Transverse colon (tissue), 4 donors: ENCODE measurements around the gene ORC3. TPM values are rescaled to one million over a fixed set of nuclear protein-coding genes. Genes with fewer than 3 reads are reported as not detected.

Experiments used
- DNase-seq: peaks from one replicate; pipeline ENCODE4 v3.0.0-alpha.2; 2019
- H3K27ac ChIP-seq, 4 donors: fragments of 200-600 bp; sonication (generic); 2 replicates each; pipeline ENCODE4 v1.5.1; 2016 to 2018; ENCODE audit warnings: inconsistent platforms in 4 of 4
- H3K27me3 ChIP-seq: fragments of 200-600 bp; sonication (generic); 2 replicates; pipeline ENCODE4 v1.5.1; 2017; ENCODE audit warnings: inconsistent platforms
- H3K36me3 ChIP-seq, 4 donors: fragments of 200-600 bp; sonication (generic); 2 replicates each; pipeline ENCODE4 v1.5.1; 2017 to 2019; ENCODE audit warnings: inconsistent platforms in 4 of 4
- H3K4me1 ChIP-seq, 4 donors: fragments of 200-600 bp; sonication (generic); 2 replicates each; pipeline ENCODE4 v1.5.1; 2017 to 2020; ENCODE audit warnings: inconsistent platforms in 4 of 4
- H3K4me3 ChIP-seq, 4 donors: fragments of 200-600 bp; sonication (generic); 1 replicate in 1 of 4; 2 replicates in 3 of 4; pipeline versions ENCODE4 v1.5.1 to v1.6.1; 2017 to 2019; ENCODE audit warnings: inconsistent platforms in 4 of 4
- H3K9me3 ChIP-seq, 2 donors: fragments of 200-600 bp; sonication (generic); 2 replicates each; pipeline ENCODE4 v1.5.1; 2017 to 2019; ENCODE audit warnings: inconsistent platforms in 2 of 2
- EP300 ChIP-seq: sonication (generic); formaldehyde crosslinking; IDR thresholded peaks from one replicate; pipeline ENCODE4 v1.6.1; 2017; ENCODE audit warnings: antibody characterized with exemption, low read depth
- POLR2A ChIP-seq: fragments of 450-650 bp; IDR thresholded peaks from one replicate; pipeline ENCODE4 v1.6.1; 2016; ENCODE audit warnings: antibody characterized with exemption, mild to moderate bottlenecking, moderate library complexity
- POLR2AphosphoS5 ChIP-seq, 3 donors: sonication (generic); formaldehyde crosslinking; IDR thresholded peaks; one replicate each; pipeline ENCODE4 v1.6.1; 2016; ENCODE audit warnings: antibody characterized with exemption in 3 of 3
- WGBS, 2 donors: methylation state at CpG; one replicate each; pipeline ENCODE4 v1.1.5; 2018; ENCODE audit warnings: low coverage in 1 of 2; 5-methylcytosine and 5-hydroxymethylcytosine counted together
- in situ Hi-C, 4 donors: fragments of 200-750 bp; cut with MboI; loops; one replicate each; pipeline versions ENCODE4 v1.15.0 to v1.15.1; 2017; ENCODE audit warnings: low sequenced_read_pairs in 3 of 4, low pct_ligation_motif_present in 1 of 4, low pct_unique_long_range_greater_than_20kb in 1 of 4
- intact Hi-C: fragments of 100-400 bp; cut with DNase I; formaldehyde crosslinking; loops from one replicate; pipeline ENCODE4 v1.15.1; 2023; ENCODE audit warnings: low total_unique reads
- total RNA-seq, 4 donors: library from RNA; depleted of rRNA; stranded (reverse); fragments of >200 nt; gene quantifications; one replicate each; pipeline ENCODE4 v1.1.0, GENCODE V29; 2016
- TF ChIP-seq, protein P1 (sequence below), 5 experiments: fragments of 200-600 bp in 3 of 5; fragments of 450-650 bp in 2 of 5; sonication (generic) in 3 of 5; IDR thresholded peaks; 1 replicate in 2 of 5; 2 replicates in 3 of 5; pipeline ENCODE4 v1.5.1; 2016 to 2017; ENCODE audit warnings: antibody characterized with exemption in 5 of 5, inconsistent platforms in 3 of 5, mild to moderate bottlenecking in 2 of 5, moderate library complexity in 1 of 5

Gene ORC3
- total RNA-seq, 4 donors from 2014 or later: 2.2 to 18.4 (median 17.8) TPM

DNA sequence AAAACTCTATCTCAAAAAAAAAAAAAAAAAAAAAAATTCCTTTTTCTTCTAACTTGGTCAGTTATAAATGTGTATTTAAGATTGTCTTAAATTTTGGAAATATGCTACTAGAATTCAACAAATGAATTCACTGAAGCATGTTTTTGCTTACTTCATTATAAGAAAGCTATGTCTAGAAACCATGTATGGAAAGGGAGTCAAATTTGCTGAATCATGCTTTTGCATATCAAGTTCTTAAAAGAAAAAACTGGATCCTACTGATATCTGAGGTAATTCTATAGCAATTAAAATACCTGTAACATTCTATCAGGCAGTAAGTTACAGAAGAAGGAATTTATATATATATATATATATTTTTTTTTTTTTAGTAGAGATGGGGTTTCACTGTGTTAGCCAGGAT lies 84.4 kb downstream of the ORC3 start:
- H3K4me1 ChIP-seq: peaks cover 0 to 9% (median 0%) of the 10 kb centered on the region in 4 donors
- H3K36me3 ChIP-seq: peaks cover 0 to 49% (median 15%) of the 10 kb centered on the region in 4 donors
- no peaks in the 10 kb centered on the region for H3K9me3 ChIP-seq
- no peak overlapping the region for H3K4me3 ChIP-seq
- DNase-seq: no peak
- H3K27ac ChIP-seq: no peak overlapping the region
- TF ChIP-seq, protein P1, sequence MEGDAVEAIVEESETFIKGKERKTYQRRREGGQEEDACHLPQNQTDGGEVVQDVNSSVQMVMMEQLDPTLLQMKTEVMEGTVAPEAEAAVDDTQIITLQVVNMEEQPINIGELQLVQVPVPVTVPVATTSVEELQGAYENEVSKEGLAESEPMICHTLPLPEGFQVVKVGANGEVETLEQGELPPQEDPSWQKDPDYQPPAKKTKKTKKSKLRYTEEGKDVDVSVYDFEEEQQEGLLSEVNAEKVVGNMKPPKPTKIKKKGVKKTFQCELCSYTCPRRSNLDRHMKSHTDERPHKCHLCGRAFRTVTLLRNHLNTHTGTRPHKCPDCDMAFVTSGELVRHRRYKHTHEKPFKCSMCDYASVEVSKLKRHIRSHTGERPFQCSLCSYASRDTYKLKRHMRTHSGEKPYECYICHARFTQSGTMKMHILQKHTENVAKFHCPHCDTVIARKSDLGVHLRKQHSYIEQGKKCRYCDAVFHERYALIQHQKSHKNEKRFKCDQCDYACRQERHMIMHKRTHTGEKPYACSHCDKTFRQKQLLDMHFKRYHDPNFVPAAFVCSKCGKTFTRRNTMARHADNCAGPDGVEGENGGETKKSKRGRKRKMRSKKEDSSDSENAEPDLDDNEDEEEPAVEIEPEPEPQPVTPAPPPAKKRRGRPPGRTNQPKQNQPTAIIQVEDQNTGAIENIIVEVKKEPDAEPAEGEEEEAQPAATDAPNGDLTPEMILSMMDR (IDR thresholded peaks at IDR 0.05): no peak
- intact Hi-C loops: no loop called here
- H3K27me3 ChIP-seq: no peaks in the 10 kb centered on the region
- in situ Hi-C loops: no loop called here

DNA sequence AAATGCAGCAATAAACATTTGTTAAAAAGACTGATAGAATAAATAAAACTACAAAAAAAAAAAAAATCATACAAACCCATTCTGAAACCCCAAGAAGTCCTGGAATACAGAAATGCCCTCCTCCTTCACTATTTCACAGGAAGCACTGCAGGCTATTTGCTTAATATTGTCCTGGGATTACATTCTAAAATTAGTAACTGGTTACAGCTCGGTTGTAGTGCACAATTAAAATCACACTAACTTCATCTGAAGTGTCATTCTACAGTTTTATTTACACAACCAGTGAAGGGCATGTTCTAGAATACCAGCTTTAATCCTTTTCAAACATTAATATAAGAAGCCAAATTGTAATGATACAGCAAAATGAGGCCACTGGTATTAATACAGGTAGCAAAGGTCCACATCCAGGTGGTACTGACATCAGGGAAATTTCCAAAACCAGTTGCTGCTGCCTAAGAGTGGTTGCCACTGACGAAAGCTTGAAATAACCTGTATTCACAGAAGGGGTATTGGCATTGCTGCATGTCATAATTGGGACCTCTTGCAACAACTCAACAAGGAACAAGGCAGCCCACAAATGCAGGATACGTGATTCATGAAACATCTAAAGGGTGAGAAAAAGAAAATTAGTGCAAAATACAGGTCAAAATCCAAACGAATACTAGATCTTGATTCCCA lies 85.2 kb downstream of the ORC3 start:
- no peak for DNase-seq
- no peak for TF ChIP-seq EP300
- TF ChIP-seq, protein P1 (IDR thresholded peaks at IDR 0.05): no peak
- TF ChIP-seq POLR2A: no peak
- no peak for TF ChIP-seq POLR2AphosphoS5 (IDR thresholded peaks at IDR 0.05)
- Histone ChIP-seq H3K4me1 (peaks cover 0 to 9% (median 0%) of the 10 kb centered on the region in 4 donors), H3K36me3 (peaks cover 0 to 49% (median 15%) of the 10 kb centered on the region in 4 donors), H3K9me3 (no peaks in the 10 kb centered on the region), H3K4me3 (no peak overlapping the region), H3K27ac (no peak overlapping the region), H3K27me3 (no peaks in the 10 kb centered on the region)
- intact Hi-C loops (no loop called here), in situ Hi-C loops (no loop called here)
- 69 to 72% methylated on average over 4 of the region's 4 CpGs for WGBS, 2 donors

DNA sequence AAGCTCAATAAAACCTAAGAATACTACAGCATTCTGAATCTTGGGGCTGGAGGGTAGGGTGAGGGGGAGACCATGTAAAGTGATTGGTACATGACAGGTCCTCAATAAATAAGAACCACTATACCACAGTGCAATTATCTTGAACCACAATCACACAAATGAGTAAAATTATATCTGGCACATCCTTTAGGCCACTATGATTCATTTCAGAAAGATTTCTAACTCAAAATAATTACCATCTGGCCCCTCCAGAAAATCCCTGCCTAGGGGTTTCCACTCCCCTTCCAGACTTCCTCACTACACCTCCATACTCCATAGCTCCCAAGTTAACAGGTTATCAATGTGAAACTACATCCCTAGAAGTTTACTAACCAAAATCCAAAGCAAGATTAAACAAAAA lies 92.4 kb downstream of the ORC3 start:
- intact Hi-C loops: no loop called here
- Histone ChIP-seq H3K4me1 (peaks cover 4 to 41% (median 33%) of the 10 kb centered on the region in 4 donors), H3K4me3 (no peak overlapping the region), H3K27ac (no peak overlapping the region), H3K9me3 (no peaks in the 10 kb centered on the region), H3K27me3 (no peaks in the 10 kb centered on the region), H3K36me3 (peaks cover 0 to 14% (median 5%) of the 10 kb centered on the region in 4 donors)
- in situ Hi-C loops: no loop called here
- no peak for DNase-seq
- TF ChIP-seq EP300: no peak
- TF ChIP-seq, protein P1 (IDR thresholded peaks at IDR 0.05): no peak
- TF ChIP-seq POLR2AphosphoS5 (IDR thresholded peaks at IDR 0.05): no peak
- TF ChIP-seq POLR2A: no peak

DNA sequence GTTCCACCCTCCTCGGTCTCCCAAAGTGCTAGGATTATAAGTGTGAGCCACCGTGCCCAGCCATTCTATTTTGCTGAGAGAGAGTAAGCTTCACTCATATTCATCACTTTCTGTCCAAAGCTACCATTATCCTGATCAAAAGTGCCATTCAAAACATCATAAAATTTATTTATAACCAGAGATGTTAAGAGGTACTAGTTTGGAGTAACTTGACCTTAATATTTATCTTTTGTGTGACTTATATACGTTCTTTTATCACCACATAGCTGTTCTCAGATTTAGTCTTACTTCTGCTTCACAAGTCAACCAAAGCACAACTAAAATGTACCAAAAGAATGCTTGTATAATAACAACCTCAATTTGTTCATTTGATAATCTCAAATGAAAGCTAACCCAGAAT lies 94.0 kb downstream of the ORC3 start:
- no peak for DNase-seq
- 76 to 77% methylated on average over 2 to 3 of the region's 3 CpGs for WGBS, 2 donors
- Histone ChIP-seq H3K4me3 (no peak overlapping the region), H3K9me3 (no peaks in the 10 kb centered on the region), H3K36me3 (peaks cover 0 to 6% (median 0%) of the 10 kb centered on the region in 4 donors), H3K27me3 (no peaks in the 10 kb centered on the region), H3K27ac (no peak overlapping the region), H3K4me1 (peaks cover 4 to 41% (median 34%) of the 10 kb centered on the region in 4 donors)
- in situ Hi-C loops: no loop called here
- TF ChIP-seq POLR2AphosphoS5 (IDR thresholded peaks at IDR 0.05): no peak
- no peak for TF ChIP-seq POLR2A
- TF ChIP-seq, protein P1 (IDR thresholded peaks at IDR 0.05): no peak
- TF ChIP-seq EP300: no peak
- intact Hi-C loops: no loop called here
